HL-60 (cell line): ENCODE measurements around the gene MYO1E.

Experiments
- CTCF ChIP-seq: IDR thresholded peaks from one replicate; pipeline ENCODE4 v1.5.1; 2011; ENCODE audit warnings: low read length, control low read depth, inconsistent platforms; ENCODE audit not compliant: insufficient read depth
- GABPA ChIP-seq: IDR thresholded peaks from 2 replicates; pipeline ENCODE4 v1.6.1; 2012; ENCODE audit warnings: low read depth
- POLR2AphosphoS5 ChIP-seq: IDR thresholded peaks from 2 replicates; pipeline ENCODE4 v1.6.1; 2012; ENCODE audit warnings: low read depth
- REST ChIP-seq: IDR thresholded peaks from 2 replicates; pipeline ENCODE4 v1.6.1; 2012; ENCODE audit warnings: low read depth; ENCODE audit not compliant: insufficient replicate concordance

- TF ChIP-seq REST (no peak), CTCF (peak; percentile 38), GABPA (no peak), POLR2AphosphoS5 (no peak)
Observed at GRCh38 chr15:59160880-59161593, 211.6 kb downstream of the MYO1E start.
